Limb (tissue), 2 donors: ENCODE measurements around the gene KLHL11.

Experiments used
- DNase-seq, 2 donors: peaks; one replicate each; pipeline ENCODE4 v3.0.0-alpha.2; 2016; ENCODE audit errors: extremely low spot score in 2 of 2

KLHL11 gene

GRCh38 chr17:41811549-41812380 is 53.5 kb downstream of the KLHL11 start, which contains the start of gene P3H4:
Gene P3H4 (minus strand): TSS chr17:41811949. CDS start chr17:41811915, 34 bp downstream.
- DNase-seq, result peak; percentile 74 to 91

GRCh38 chr17:41810659-41811548 is 54.3 kb downstream of the KLHL11 start:
- DNase-seq, result no peak

GRCh38 chr17:41806685-41807445 is 58.4 kb downstream of the KLHL11 start:
- DNase-seq, result no peak
